Measurements from ENCODE around the gene GAMT.
"Not testable (repeated sequence)": the region's sequence is repeated elsewhere in the genome, so short reads cannot be mapped to it uniquely, and the experiment has no call there.

DNA sequence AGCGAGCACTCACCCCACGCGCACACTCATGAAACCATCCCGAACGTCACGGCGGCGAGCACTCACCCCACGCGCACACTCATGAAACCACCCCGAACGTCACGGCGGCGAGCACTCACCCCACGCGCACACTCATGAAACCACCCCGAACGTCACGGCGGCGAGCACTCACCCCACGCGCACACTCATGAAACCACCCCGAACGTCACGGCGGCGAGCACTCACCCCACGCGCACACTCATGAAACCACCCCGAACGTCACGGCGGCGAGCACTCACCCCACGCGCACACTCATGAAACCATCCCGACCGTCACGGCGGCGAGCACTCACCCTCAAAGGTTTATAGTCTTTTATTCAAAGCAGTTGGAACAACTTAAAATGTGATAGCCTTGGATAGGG is 18.7 kb upstream of the GAMT start:
- not testable (repeated sequence) for TF ChIP-seq CTCF (conservative IDR thresholded peaks at IDR 0.05; ENCODE audit: low read length); EZH2phosphoT487 (IDR thresholded peaks at IDR 0.05; ENCODE audit: borderline replicate concordance)
